Stimulated activated naive CD8-positive, alpha-beta T cell treated with anti-CD3 and anti-CD28 coated beads, Interleukin-15, amount 100 ng/mL, for 72 hours (primary cell): ENCODE data around the gene LEF1.
A peak's percentile ranks its signal among the peaks of the same experiment; 100 is the strongest.

Source experiments
- ATAC-seq: fragments of 150-1000 bp; cut with Tn5 transposase; 2 replicates; pipeline ENCODE4 v1.10.0; 2021; ENCODE audit warnings: mild to moderate bottlenecking, moderate library complexity
- DNase-seq, 2 donors: peaks; one replicate each; pipeline ENCODE4 v3.0.0; 2021 to 2022
- H3K27ac Mint-ChIP-seq, 2 donors: one replicate each; pipeline ENCODE4 v1.8.0; 2022; ENCODE audit warnings: mild to moderate bottlenecking in 2 of 2, mixed read lengths in 2 of 2, moderate library complexity in 2 of 2
- H3K27me3 Mint-ChIP-seq: one replicate; pipeline ENCODE4 v1.8.0; 2022; ENCODE audit warnings: mixed read lengths
- H3K4me1 Mint-ChIP-seq: one replicate; pipeline ENCODE4 v1.8.0; 2022; ENCODE audit warnings: mild to moderate bottlenecking, mixed read lengths
- H3K4me3 Mint-ChIP-seq, 2 donors: one replicate each; pipeline ENCODE4 v1.8.0; 2022; ENCODE audit warnings: mild to moderate bottlenecking in 2 of 2, mixed read lengths in 2 of 2, moderate library complexity in 1 of 2
- H3K9me3 Mint-ChIP-seq, 2 donors: one replicate each; pipeline ENCODE4 v1.8.0; 2022; ENCODE audit warnings: mixed read lengths in 2 of 2

LEF1 gene

GRCh38 chr4:108168160-108168670 lies 517 bp downstream of the LEF1 start:
- Mint-ChIP-seq H3K9me3 (no peaks in the 10 kb centered on the region), H3K4me1 (peaks cover 28% of the 10 kb centered on the region), H3K27ac (peak overlapping the region; percentile 97 to 98), H3K27me3 (no peaks in the 10 kb centered on the region), H3K4me3 (peak overlapping the region; percentile 88 to 90)
- peak in 1 of 2 donors; percentile 54 for DNase-seq
- no peak for ATAC-seq

GRCh38 chr4:108166441-108167315 lies 2.1 kb downstream of the LEF1 start:
- ATAC-seq (peak; percentile 63), DNase-seq (peak; percentile 84 to 85)
- Mint-ChIP-seq H3K27me3 (no peaks in the 10 kb centered on the region), H3K4me3 (peak overlapping the region; percentile 88 to 96), H3K9me3 (no peaks in the 10 kb centered on the region), H3K4me1 (peaks cover 31% of the 10 kb centered on the region), H3K27ac (peak overlapping the region; percentile 99 to 100)

- no peaks in the 10 kb centered on the region for H3K9me3 Mint-ChIP-seq
- peaks cover 33% of the 10 kb centered on the region for H3K4me1 Mint-ChIP-seq
- DNase-seq (peak; percentile 52 to 63), ATAC-seq (peak; percentile 25)
- H3K27me3 Mint-ChIP-seq, result no peaks in the 10 kb centered on the region
- peak overlapping the region; percentile 92 to 94 for H3K27ac Mint-ChIP-seq
- peak overlapping the region; percentile 88 to 96 for H3K4me3 Mint-ChIP-seq
These were observed 2.7 kb downstream of the LEF1 start for GRCh38 chr4:108166038-108166437.

GRCh38 chr4:108165586-108165985 lies 3.1 kb downstream of the LEF1 start:
- peak; percentile 45 to 52 for DNase-seq
- peak overlapping the region; percentile 88 to 96 for H3K4me3 Mint-ChIP-seq
- H3K4me1 Mint-ChIP-seq, result peaks cover 33% of the 10 kb centered on the region
- ATAC-seq, result peak; percentile 14
- no peaks in the 10 kb centered on the region for H3K9me3 Mint-ChIP-seq
- no peaks in the 10 kb centered on the region for H3K27me3 Mint-ChIP-seq
- H3K27ac Mint-ChIP-seq, result peak overlapping the region; percentile 92 to 94

- ATAC-seq (no peak), DNase-seq (no peak)
- Mint-ChIP-seq H3K27ac (peak overlapping the region in 1 of 2 donors; percentile 28), H3K4me1 (peaks cover 36% of the 10 kb centered on the region), H3K9me3 (no peaks in the 10 kb centered on the region), H3K4me3 (peak overlapping the region; percentile 74 to 88), H3K27me3 (no peaks in the 10 kb centered on the region)
These were observed 5.4 kb downstream of the LEF1 start for GRCh38 chr4:108163351-108163750.

GRCh38 chr4:108160741-108161352 lies 7.9 kb downstream of the LEF1 start:
- DNase-seq (no peak), ATAC-seq (peak; percentile 68)
- peak overlapping the region; percentile 44 to 74 for H3K27ac Mint-ChIP-seq
- no peaks in the 10 kb centered on the region for H3K27me3 Mint-ChIP-seq
- no peaks in the 10 kb centered on the region for H3K9me3 Mint-ChIP-seq
- peak overlapping the region; percentile 69 to 74 for H3K4me3 Mint-ChIP-seq
- peaks cover 59% of the 10 kb centered on the region for H3K4me1 Mint-ChIP-seq

GRCh38 chr4:108159845-108160244 lies 8.9 kb downstream of the LEF1 start:
- DNase-seq (no peak), ATAC-seq (peak; percentile 48)
- Mint-ChIP-seq H3K4me1 (peaks cover 69% of the 10 kb centered on the region), H3K4me3 (peak overlapping the region; percentile 69 to 74), H3K27ac (no peak overlapping the region), H3K27me3 (no peaks in the 10 kb centered on the region), H3K9me3 (no peaks in the 10 kb centered on the region)

GRCh38 chr4:108157655-108158054 lies 11.1 kb downstream of the LEF1 start:
- peak overlapping the region; percentile 29 to 76 for H3K27ac Mint-ChIP-seq

GRCh38 chr4:108156391-108156790 lies 12.3 kb downstream of the LEF1 start:
- ATAC-seq, result no peak

More at GRCh38 chr4:108157655-108158054, 11.1 kb downstream of the LEF1 start:
- DNase-seq (no peak), ATAC-seq (no peak)
- Mint-ChIP-seq H3K4me3 (peak overlapping the region; percentile 69 to 74), H3K27me3 (no peaks in the 10 kb centered on the region), H3K9me3 (no peaks in the 10 kb centered on the region), H3K4me1 (peaks cover 76% of the 10 kb centered on the region)

GRCh38 chr4:108155373-108155772 lies 13.4 kb downstream of the LEF1 start:
- H3K4me1 Mint-ChIP-seq, result peaks cover 83% of the 10 kb centered on the region
- peak; percentile 61 for ATAC-seq
- no peaks in the 10 kb centered on the region for H3K9me3 Mint-ChIP-seq
- no peaks in the 10 kb centered on the region for H3K27me3 Mint-ChIP-seq
- H3K4me3 Mint-ChIP-seq, result peak overlapping the region; percentile 71 to 86
- no peak for DNase-seq
- peak overlapping the region; percentile 51 to 89 for H3K27ac Mint-ChIP-seq

More at GRCh38 chr4:108156391-108156790, 12.3 kb downstream of the LEF1 start:
- H3K4me1 Mint-ChIP-seq, result peaks cover 84% of the 10 kb centered on the region
- H3K9me3 Mint-ChIP-seq, result no peaks in the 10 kb centered on the region
- peak overlapping the region in 1 of 2 donors; percentile 43 for H3K27ac Mint-ChIP-seq
- peak overlapping the region; percentile 71 to 86 for H3K4me3 Mint-ChIP-seq
- no peak for DNase-seq
- H3K27me3 Mint-ChIP-seq, result no peaks in the 10 kb centered on the region

- H3K27ac Mint-ChIP-seq, result peak overlapping the region; percentile 50 to 58
- H3K9me3 Mint-ChIP-seq, result no peaks in the 10 kb centered on the region
- peak overlapping the region; percentile 76 to 82 for H3K4me3 Mint-ChIP-seq
- DNase-seq (no peak), ATAC-seq (no peak)
- peaks cover 77% of the 10 kb centered on the region for H3K4me1 Mint-ChIP-seq
- H3K27me3 Mint-ChIP-seq, result no peaks in the 10 kb centered on the region
These were observed 15.8 kb downstream of the LEF1 start for GRCh38 chr4:108152980-108153379.

- H3K27ac Mint-ChIP-seq, result peak overlapping the region; percentile 85 to 95
- no peaks in the 10 kb centered on the region for H3K9me3 Mint-ChIP-seq
- peak overlapping the region; percentile 60 to 62 for H3K4me3 Mint-ChIP-seq
- no peaks in the 10 kb centered on the region for H3K27me3 Mint-ChIP-seq
- ATAC-seq (no peak), DNase-seq (no peak)
- H3K4me1 Mint-ChIP-seq, result peaks cover 79% of the 10 kb centered on the region
These were observed 18.9 kb downstream of the LEF1 start for GRCh38 chr4:108149588-108150380.

GRCh38 chr4:108148316-108148715 lies 20.4 kb downstream of the LEF1 start:
- DNase-seq, result peak in 1 of 2 donors; percentile 39
- Mint-ChIP-seq H3K4me1 (peaks cover 94% of the 10 kb centered on the region), H3K4me3 (peak overlapping the region; percentile 73 to 77), H3K9me3 (no peaks in the 10 kb centered on the region), H3K27ac (peak overlapping the region; percentile 94 to 96), H3K27me3 (no peaks in the 10 kb centered on the region)
- peak; percentile 63 for ATAC-seq

GRCh38 chr4:108146819-108147218 lies 21.9 kb downstream of the LEF1 start:
- Mint-ChIP-seq H3K27ac (peak overlapping the region; percentile 90 to 96), H3K27me3 (no peaks in the 10 kb centered on the region), H3K9me3 (no peaks in the 10 kb centered on the region), H3K4me3 (peak overlapping the region; percentile 77 to 81), H3K4me1 (peaks cover 92% of the 10 kb centered on the region)
- no peak for ATAC-seq
- no peak for DNase-seq

- Mint-ChIP-seq H3K9me3 (no peaks in the 10 kb centered on the region), H3K27ac (peak overlapping the region; percentile 6 to 90), H3K4me3 (peak overlapping the region; percentile 77 to 81), H3K27me3 (no peaks in the 10 kb centered on the region), H3K4me1 (peaks cover 92% of the 10 kb centered on the region)
- DNase-seq, result no peak
- peak; percentile 22 for ATAC-seq
These were observed 22.4 kb downstream of the LEF1 start for GRCh38 chr4:108146336-108146735.
